H1 (cell line): ENCODE data around the gene NEU3. TPM values are rescaled to one million over a fixed set of nuclear protein-coding genes. Genes with fewer than 3 reads are reported as not detected.

Experiments
- CTCF ChIA-PET: fragments of 300-600 bp; sonication (Branson Sonifier 250); formaldehyde crosslinking; loops from one replicate; lab custom pipeline; 2021; ENCODE audit not compliant: partially characterized antibody; lab: Charles Lee
- POLR2A ChIA-PET: fragments of 300-600 bp; sonication (Branson Sonifier 250); formaldehyde crosslinking; loops from one replicate; lab custom pipeline; 2021; ENCODE audit warnings: inconsistent platforms; ENCODE audit not compliant: partially characterized antibody; lab: Charles Lee
- DNase-seq, 2 experiments: peaks; one replicate each; pipeline versions ENCODE4 v3.0.0 to v3.0.0-alpha.2; 2010 to 2022; ENCODE audit warnings: low spot score in 2 of 2, low read depth in 1 of 2, mixed read lengths in 1 of 2
- FAIRE-seq: peaks from 2 replicates; lab custom pipeline; 2011; peaks lifted over from hg19 to GRCh38; lab: Jason Lieb, UNC
- H2AFZ ChIP-seq: 2 replicates; pipeline ENCODE4 v1.8.1; 2012; ENCODE audit warnings: low read length, inconsistent platforms
- H2AK5ac ChIP-seq: 2 replicates; pipeline ENCODE4 v1.6.1; 2013; ENCODE audit warnings: low read depth, low read length
- H2BK120ac ChIP-seq: replicated peaks from 2 replicates; pipeline ENCODE3; 2013; ENCODE audit warnings: low read depth, low read length, inconsistent platforms
- H2BK12ac ChIP-seq: 2 replicates; pipeline ENCODE4 v1.6.1; 2013; ENCODE audit warnings: low read depth, low read length
- H2BK15ac ChIP-seq: 2 replicates; pipeline ENCODE4 v1.6.1; 2013; ENCODE audit warnings: low read length
- H2BK20ac ChIP-seq: 2 replicates; pipeline ENCODE4 v1.6.1; 2013; ENCODE audit warnings: low read length
- H2BK5ac ChIP-seq: 2 replicates; pipeline ENCODE4 v1.6.1; 2013; ENCODE audit warnings: low read depth, low read length
- H3K14ac ChIP-seq: 2 replicates; pipeline ENCODE4 v1.6.1; 2013; ENCODE audit warnings: inconsistent platforms; ENCODE audit not compliant: insufficient read length
- H3K18ac ChIP-seq: 2 replicates; pipeline ENCODE4 v1.6.1; 2013; ENCODE audit warnings: low read length; ENCODE audit errors: extremely low read depth
- H3K23ac ChIP-seq: 2 replicates; pipeline ENCODE4 v1.6.1; 2013; ENCODE audit warnings: inconsistent platforms; ENCODE audit not compliant: insufficient read length
- H3K23me2 ChIP-seq: 2 replicates; pipeline ENCODE4 v1.6.1; 2013; ENCODE audit warnings: low read depth, low read length
- H3K27ac ChIP-seq: 2 replicates; pipeline ENCODE4 v1.6.1; 2011; ENCODE audit warnings: low read depth, low read length, inconsistent platforms
- H3K27me3 ChIP-seq, 4 experiments: replicated peaks in 1 of 4; 1 replicate in 1 of 4; 2 replicates in 3 of 4; pipeline versions ENCODE4 v1.6.1 to v1.8.1; 2011 to 2013; ENCODE audit warnings: low read length in 3 of 4, mild to moderate bottlenecking in 3 of 4, inconsistent platforms in 2 of 4, mixed read lengths in 2 of 4, moderate library complexity in 1 of 4; ENCODE audit not compliant: control insufficient read depth in 3 of 4, insufficient read depth in 3 of 4; ENCODE audit errors: extremely low read depth in 1 of 4
- H3K36me3 ChIP-seq, 4 experiments: 2 replicates each; pipeline versions ENCODE4 v1.6.1 to v1.8.1; 2011 to 2013; ENCODE audit warnings: mild to moderate bottlenecking in 4 of 4, low read length in 3 of 4, moderate library complexity in 2 of 4, control low read depth in 1 of 4, inconsistent platforms in 1 of 4; ENCODE audit not compliant: insufficient read depth in 4 of 4, control insufficient read depth in 2 of 4
- H3K4ac ChIP-seq: replicated peaks from 2 replicates; pipeline ENCODE3; 2013; ENCODE audit warnings: low read length, low read depth, mixed read lengths, inconsistent platforms; ENCODE audit not compliant: insufficient read length
- H3K4me1 ChIP-seq, 4 experiments: replicated peaks in 1 of 4; 1 replicate in 1 of 4; 2 replicates in 3 of 4; pipeline versions ENCODE4 v1.6.1 to v1.8.1; 2011 to 2013; ENCODE audit warnings: low read length in 3 of 4, inconsistent platforms in 2 of 4, mixed read lengths in 1 of 4; ENCODE audit not compliant: insufficient read depth in 4 of 4, control insufficient read depth in 3 of 4
- H3K4me2 ChIP-seq, 2 experiments: 2 replicates each; pipeline versions ENCODE4 v1.6.1 to v1.8.1; 2011 to 2013; ENCODE audit warnings: low read depth in 2 of 2, low read length in 2 of 2, control low read depth in 1 of 2, inconsistent platforms in 1 of 2, mild to moderate bottlenecking in 1 of 2; ENCODE audit not compliant: insufficient read depth in 1 of 2
- H3K4me3 ChIP-seq, 4 experiments: fragments of 200-600, 300-600 bp in 1 of 4; sonication (generic), shearing (Covaris generic), sonication (Bioruptor Twin) in 1 of 4; 2 replicates each; pipeline versions ENCODE4 v1.5.1 to v1.8.1; 2011 to 2016; ENCODE audit warnings: low read length in 4 of 4, low read depth in 3 of 4, control low read depth in 2 of 4, inconsistent platforms in 2 of 4, mild to moderate bottlenecking in 2 of 4, mixed read lengths in 1 of 4, moderate library complexity in 1 of 4; ENCODE audit not compliant: insufficient read depth in 2 of 4; ENCODE audit errors: extremely low read depth in 1 of 4
- H3K56ac ChIP-seq: replicated peaks from 2 replicates; pipeline ENCODE3; 2013; ENCODE audit warnings: low read depth, mild to moderate bottlenecking, mixed read lengths, low read length, inconsistent platforms; ENCODE audit not compliant: insufficient read length
- H3K79me1 ChIP-seq: 2 replicates; pipeline ENCODE4 v1.6.1; 2013; ENCODE audit warnings: low read depth, low read length, control low read depth
- H3K79me2 ChIP-seq, 2 experiments: 2 replicates each; pipeline versions ENCODE4 v1.6.1 to v1.8.1; 2012 to 2013; ENCODE audit warnings: low read length in 2 of 2, mild to moderate bottlenecking in 2 of 2, inconsistent platforms in 1 of 2; ENCODE audit not compliant: insufficient read depth in 2 of 2, control insufficient read depth in 1 of 2
- H3K9ac ChIP-seq, 4 experiments: replicated peaks in 1 of 4; 1 replicate in 1 of 4; 2 replicates in 3 of 4; pipeline versions ENCODE4 v1.6.1 to v1.8.1; 2011 to 2013; ENCODE audit warnings: low read depth in 3 of 4, low read length in 3 of 4, control low read depth in 2 of 4, mild to moderate bottlenecking in 2 of 4, moderate library complexity in 2 of 4, inconsistent platforms in 1 of 4; ENCODE audit errors: extremely low read depth in 1 of 4
- H3K9me3 ChIP-seq, 2 experiments: 2 replicates each; pipeline versions ENCODE4 v1.6.1 to v1.8.1; 2012 to 2013; ENCODE audit warnings: mild to moderate bottlenecking in 2 of 2, moderate library complexity in 2 of 2, control low read depth in 1 of 2, inconsistent platforms in 1 of 2, low read depth in 1 of 2, low read length in 1 of 2, mixed read lengths in 1 of 2; ENCODE audit not compliant: insufficient read depth in 2 of 2
- H4K20me1 ChIP-seq, 2 experiments: replicated peaks in 1 of 2; 2 replicates each; pipeline versions ENCODE3 to v1.8.1; 2011 to 2013; ENCODE audit warnings: inconsistent platforms in 2 of 2, low read length in 2 of 2, mild to moderate bottlenecking in 1 of 2; ENCODE audit not compliant: insufficient read depth in 2 of 2, control insufficient read depth in 1 of 2
- H4K5ac ChIP-seq: 2 replicates; pipeline ENCODE4 v1.6.1; 2013; ENCODE audit warnings: low read length, low read depth, mixed read lengths, inconsistent platforms; ENCODE audit not compliant: insufficient read length
- H4K8ac ChIP-seq: 2 replicates; pipeline ENCODE4 v1.8.0; 2013; ENCODE audit warnings: mild to moderate bottlenecking, moderate library complexity, low read length, inconsistent platforms; ENCODE audit not compliant: insufficient read depth; ENCODE audit errors: extremely low read depth
- H4K91ac ChIP-seq: replicated peaks from 2 replicates; pipeline ENCODE3; 2013; ENCODE audit warnings: low read length, mixed read lengths, inconsistent platforms; ENCODE audit not compliant: insufficient read length
- HDAC2 ChIP-seq, 2 experiments: fragments of 300-600 bp in 1 of 2; sonication (generic) in 1 of 2; IDR thresholded peaks; 2 replicates each; pipeline ENCODE4 v1.6.1; 2011 to 2012; ENCODE audit warnings: low read depth in 2 of 2, low read length in 2 of 2, mild to moderate bottlenecking in 2 of 2, moderate library complexity in 2 of 2, borderline replicate concordance in 1 of 2, inconsistent platforms in 1 of 2
- POLR2AphosphoS5 ChIP-seq: IDR thresholded peaks from 2 replicates; pipeline ENCODE4 v1.6.1; 2011; ENCODE audit warnings: low read depth, low read length
- WGBS, 2 experiments: shearing (Covaris generic) in 1 of 2; methylation state at CpG; one replicate each; pipeline versions ENCODE4 v1.1.6 to v1.1.7; 2013 to 2015; ENCODE audit warnings: low lambda C conversion rate in 2 of 2, mixed read lengths in 2 of 2, inconsistent platforms in 1 of 2, low coverage in 1 of 2, missing lambda C conversion rate in 1 of 2; ENCODE audit not compliant: insufficient replicate concordance in 2 of 2, insufficient coverage in 1 of 2, insufficient read length in 1 of 2; ENCODE audit errors: extremely low coverage in 1 of 2, missing lambda C conversion rate in 1 of 2; 5-methylcytosine and 5-hydroxymethylcytosine counted together
- polyA plus RNA-seq, 7 experiments: library from polyadenylated mRNA; depleted of rRNA in 3 of 7; stranded (reverse) in 5 of 7; unstranded in 2 of 7; fragments of >200 nt in 5 of 7; fragments of 200-250 nt in 2 of 7; gene quantifications; 1 replicate in 5 of 7; 2 replicates in 1 of 7; 4 replicates in 1 of 7; pipeline versions ENCODE4 v1.2.1 to v1.2.3, GENCODE V29; 2011 to 2013; ENCODE audit warnings: missing spikeins in 2 of 7, mixed read lengths in 2 of 7
- total RNA-seq: library from RNA; stranded (reverse); fragmentation: NEBNext Ultra II Directional; extraction: Animal tissue kit (Norgen Biotek cat#: 25700); gene quantifications from 2 replicates; pipeline ENCODE4 v1.2.1, GENCODE V29; 2021

Gene NEU3
- total and polyA plus RNA-seq, 2 of the 8 experiments (the other 6 are each of a cell fraction or from before 2014, with no cell fraction given): 8.9 to 15.6 TPM

DNA sequence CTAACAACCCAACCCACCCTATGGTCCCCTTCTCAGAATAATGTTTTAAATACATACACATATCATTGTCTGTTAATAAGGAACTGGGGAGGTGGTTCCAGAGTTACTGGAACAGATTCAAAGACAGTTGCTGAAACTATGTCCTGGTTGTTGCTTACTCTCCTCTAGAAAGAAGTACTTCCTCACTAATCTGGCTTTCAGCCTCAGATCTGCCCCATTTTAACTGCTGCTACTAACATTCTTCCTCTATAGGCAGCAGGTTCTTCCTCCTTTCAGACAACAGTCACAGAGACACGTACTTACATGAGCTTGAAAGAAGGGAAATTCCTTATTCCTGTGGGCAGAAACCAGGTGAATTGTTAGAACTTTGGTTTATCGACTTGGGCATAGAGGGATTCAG is 8.1 kb upstream of the NEU3 start:
- Histone ChIP-seq H3K14ac (no peak overlapping the region), H4K8ac (no peak overlapping the region), H3K23ac (no peak overlapping the region), H4K20me1 (no peaks in the 10 kb centered on the region), H3K4me2 (no peak overlapping the region), H2BK20ac (no peak overlapping the region), H2BK15ac (no peak overlapping the region), H4K5ac (no peak overlapping the region), H3K27ac (no peak overlapping the region), H4K91ac (no peak overlapping the region), H3K9ac (no peak overlapping the region), H3K18ac (no peak overlapping the region), H3K79me2 (no peaks in the 10 kb centered on the region), H2AFZ (no peak overlapping the region), H3K4ac (no peak overlapping the region), H3K79me1 (no peaks in the 10 kb centered on the region; the same call in 1 of the 2 replicates), H3K56ac (no peak overlapping the region), H3K4me3 (no peak overlapping the region), H2BK12ac (no peak overlapping the region), H2BK120ac (no peak overlapping the region), H2BK5ac (no peak overlapping the region), H3K9me3 (no peaks in the 10 kb centered on the region), H3K36me3 (peaks cover 4 to 18% (median 11%) of the 10 kb centered on the region in 4 experiments), H3K23me2 (no peaks in the 10 kb centered on the region), H2AK5ac (no peak overlapping the region), H3K27me3 (no peaks in the 10 kb centered on the region), H3K4me1 (no peaks in the 10 kb centered on the region)
- WGBS, 2 experiments: 85% methylated on average over 2 of the region's 2 CpGs; no CpG with 5 or more reads in 1 of the 2 experiments
- TF ChIP-seq POLR2AphosphoS5 (no peak), HDAC2 (IDR thresholded peaks at IDR 0.05; ENCODE audit: borderline replicate concordance in 1 of 2, low read depth in 2 of 2, low read length in 2 of 2) (no peak)
- FAIRE-seq: no peak
- CTCF ChIA-PET: interaction anchor here (1.3 kb wide), 1 partner anchor 43 kb away, joined by 3 read pairs; no protein-coding TSS in a partner anchor
- no peak for DNase-seq
- POLR2A ChIA-PET: interaction anchor here (2.3 kb wide), 1 partner anchor 8 kb away, joined by 9 read pairs; the partner anchor contains the start of gene NEU3
